Measurements from ENCODE around the gene CNTNAP4. TPM values are rescaled to one million over a fixed set of nuclear protein-coding genes. Genes with fewer than 3 reads are reported as not detected.

Gene CNTNAP4
- total and polyA plus RNA-seq, 7 donors, result 0.01 to 0.04 (median 0.03) TPM; not detected in 4

DNA sequence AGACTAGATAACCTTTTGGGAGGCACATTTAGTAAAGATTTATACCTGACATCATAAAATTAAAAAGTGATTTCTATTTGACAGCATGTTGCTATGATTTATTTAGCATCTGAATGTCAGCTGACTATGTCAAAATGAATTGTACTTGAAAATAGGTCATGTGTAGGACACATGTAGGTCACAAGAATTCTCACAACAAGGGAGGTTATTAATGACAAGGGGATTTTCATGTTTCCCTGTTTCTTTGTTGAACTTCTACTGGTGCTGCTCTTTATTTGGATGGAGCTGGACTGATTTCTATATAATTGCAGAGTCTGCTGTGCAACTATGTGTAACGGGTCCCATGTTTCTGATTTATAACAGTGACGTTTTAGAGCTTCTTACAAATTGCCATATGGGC lies 144.4 kb downstream of the CNTNAP4 start:
- H3K36me3 ChIP-seq (ENCODE audit: insufficient read depth in 1 of 2, low read depth in 1 of 2), result no peaks in the 10 kb centered on the region
- no peak for ATAC-seq
- TF ChIP-seq, protein P1, sequence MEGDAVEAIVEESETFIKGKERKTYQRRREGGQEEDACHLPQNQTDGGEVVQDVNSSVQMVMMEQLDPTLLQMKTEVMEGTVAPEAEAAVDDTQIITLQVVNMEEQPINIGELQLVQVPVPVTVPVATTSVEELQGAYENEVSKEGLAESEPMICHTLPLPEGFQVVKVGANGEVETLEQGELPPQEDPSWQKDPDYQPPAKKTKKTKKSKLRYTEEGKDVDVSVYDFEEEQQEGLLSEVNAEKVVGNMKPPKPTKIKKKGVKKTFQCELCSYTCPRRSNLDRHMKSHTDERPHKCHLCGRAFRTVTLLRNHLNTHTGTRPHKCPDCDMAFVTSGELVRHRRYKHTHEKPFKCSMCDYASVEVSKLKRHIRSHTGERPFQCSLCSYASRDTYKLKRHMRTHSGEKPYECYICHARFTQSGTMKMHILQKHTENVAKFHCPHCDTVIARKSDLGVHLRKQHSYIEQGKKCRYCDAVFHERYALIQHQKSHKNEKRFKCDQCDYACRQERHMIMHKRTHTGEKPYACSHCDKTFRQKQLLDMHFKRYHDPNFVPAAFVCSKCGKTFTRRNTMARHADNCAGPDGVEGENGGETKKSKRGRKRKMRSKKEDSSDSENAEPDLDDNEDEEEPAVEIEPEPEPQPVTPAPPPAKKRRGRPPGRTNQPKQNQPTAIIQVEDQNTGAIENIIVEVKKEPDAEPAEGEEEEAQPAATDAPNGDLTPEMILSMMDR (IDR thresholded peaks at IDR 0.05), result no peak
- no peaks in the 10 kb centered on the region for H3K9me3 ChIP-seq
- no peak for DNase-seq
- H3K4me1 ChIP-seq, result no peaks in the 10 kb centered on the region
- H3K4me3 ChIP-seq, result no peak overlapping the region
- intact Hi-C loops (cut with DNase I), result no loop called here
- WGBS, 3 donors, result 32 to 44% (median 36%) methylated on average over 2 of the region's 2 CpGs
- H3K27me3 ChIP-seq (ENCODE audit: insufficient read depth in 3 of 3, low read length in 2 of 3), result no peaks in the 10 kb centered on the region
- no peak overlapping the region for H3K27ac ChIP-seq

DNA sequence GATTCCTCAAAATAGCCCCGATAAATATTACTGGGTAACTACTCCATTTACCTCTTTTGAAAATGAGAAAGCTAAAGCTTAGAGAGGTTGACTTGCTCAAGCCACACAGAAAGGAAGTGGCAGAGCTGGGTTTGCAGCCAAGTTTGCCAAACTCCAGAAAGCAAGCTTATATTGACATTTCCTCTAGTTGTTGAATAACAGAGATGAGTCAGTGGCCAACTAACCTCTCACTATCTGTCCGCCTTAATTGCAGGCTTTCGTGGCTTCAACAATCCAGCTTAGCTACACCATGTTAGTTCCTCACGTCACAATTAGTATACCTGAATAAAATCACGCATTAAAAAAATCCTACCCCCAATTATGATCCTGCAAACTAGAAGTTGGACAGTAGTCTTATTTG lies 151.7 kb downstream of the CNTNAP4 start:
- WGBS, 3 donors, result 85 to 89% (median 89%) methylated on average over 5 of the region's 5 CpGs
- intact Hi-C loops (cut with DNase I), result no loop called here
- ATAC-seq (no peak), DNase-seq (no peak)
- no peaks in the 10 kb centered on the region for H3K9me3 ChIP-seq
- H3K36me3 ChIP-seq (ENCODE audit: insufficient read depth in 1 of 2, low read depth in 1 of 2), result no peaks in the 10 kb centered on the region
- TF ChIP-seq, protein P1 (IDR thresholded peaks at IDR 0.05), result no peak
- H3K27ac ChIP-seq, result no peak overlapping the region
- no peaks in the 10 kb centered on the region for H3K27me3 ChIP-seq (ENCODE audit: insufficient read depth in 3 of 3, low read length in 2 of 3)
- no peak overlapping the region for H3K4me3 ChIP-seq
- no peaks in the 10 kb centered on the region for H3K4me1 ChIP-seq

DNA sequence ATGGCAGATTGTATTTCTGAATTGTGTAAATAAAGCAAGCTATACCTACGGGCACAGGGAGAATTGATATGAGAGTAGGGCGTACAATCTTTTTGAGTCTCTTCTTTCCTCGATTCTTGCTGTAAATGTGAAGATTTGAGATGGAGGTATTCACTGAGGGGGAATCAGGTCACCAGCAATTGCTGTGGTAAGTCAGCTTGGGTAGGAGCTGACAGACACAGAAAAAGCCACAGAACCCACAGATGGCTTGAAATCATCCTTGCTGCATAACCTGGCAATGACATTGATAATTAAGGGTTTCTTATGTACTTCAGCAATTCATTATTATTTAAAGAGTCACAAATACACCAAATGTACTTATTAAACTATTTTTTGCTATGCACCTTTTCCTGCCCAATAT lies 164.2 kb downstream of the CNTNAP4 start:
- H3K9me3 ChIP-seq, result no peaks in the 10 kb centered on the region
- H3K27ac ChIP-seq, result no peak overlapping the region
- intact Hi-C loops (cut with DNase I), result no loop called here
- DNase-seq, result no peak
- H3K36me3 ChIP-seq (ENCODE audit: insufficient read depth in 1 of 2, low read depth in 1 of 2), result no peaks in the 10 kb centered on the region
- ATAC-seq, result no peak
- WGBS, 3 donors, result 63 to 68% (median 68%) methylated on average over 3 of the region's 3 CpGs
- TF ChIP-seq, protein P1 (IDR thresholded peaks at IDR 0.05), result no peak
- H3K4me1 ChIP-seq, result no peaks in the 10 kb centered on the region
- H3K4me3 ChIP-seq, result no peak overlapping the region
- H3K27me3 ChIP-seq (ENCODE audit: insufficient read depth in 3 of 3, low read length in 2 of 3), result no peaks in the 10 kb centered on the region

DNA sequence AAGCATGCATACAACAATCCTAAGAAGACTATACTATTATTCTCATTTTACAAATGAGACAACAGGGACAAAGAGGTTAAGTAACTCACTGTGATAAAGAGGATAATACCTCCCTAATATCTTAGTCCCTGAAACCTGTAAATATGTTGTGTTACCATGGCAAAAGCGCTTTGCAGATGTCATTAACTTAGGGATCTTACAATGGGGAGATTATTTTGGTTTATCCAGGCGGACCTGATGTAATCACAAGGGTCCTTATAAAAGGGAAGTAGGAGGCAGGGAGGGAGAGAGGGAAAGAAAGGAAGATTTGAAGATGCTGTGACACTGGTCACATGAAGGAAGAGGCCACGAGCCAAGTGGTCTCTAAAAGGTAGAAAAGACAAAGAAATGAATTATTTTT lies 164.7 kb downstream of the CNTNAP4 start:
- no peak for DNase-seq
- Histone ChIP-seq H3K27ac (no peak overlapping the region), H3K36me3 (ENCODE audit: insufficient read depth in 1 of 2, low read depth in 1 of 2) (no peaks in the 10 kb centered on the region), H3K4me3 (no peak overlapping the region), H3K9me3 (no peaks in the 10 kb centered on the region), H3K4me1 (no peaks in the 10 kb centered on the region), H3K27me3 (ENCODE audit: insufficient read depth in 3 of 3, low read length in 2 of 3) (no peaks in the 10 kb centered on the region)
- intact Hi-C loops (cut with DNase I), result no loop called here
- WGBS, 3 donors, result 53 to 60% (median 58%) methylated on average over 3 of the region's 3 CpGs
- ATAC-seq, result no peak
- TF ChIP-seq, protein P1 (IDR thresholded peaks at IDR 0.05), result no peak

DNA sequence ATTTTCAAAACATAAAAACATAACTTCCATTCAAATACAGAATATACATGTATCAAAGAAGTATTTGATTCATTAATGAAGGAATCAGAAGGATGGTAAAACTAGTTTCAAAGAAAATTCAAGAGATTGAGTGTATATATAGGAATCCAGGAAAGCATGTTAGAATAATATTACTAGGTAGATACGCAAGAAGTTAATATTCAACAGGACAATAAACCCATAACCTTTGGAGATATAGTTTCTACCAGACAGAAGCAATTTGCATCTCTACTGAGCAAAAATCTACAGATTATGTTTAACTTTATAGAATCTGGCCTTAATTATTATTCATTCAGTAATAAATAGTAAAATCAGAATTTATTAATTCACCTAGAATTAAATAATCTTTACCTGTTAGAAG lies 166.8 kb downstream of the CNTNAP4 start:
- Histone ChIP-seq H3K27ac (no peak overlapping the region), H3K4me1 (no peaks in the 10 kb centered on the region), H3K4me3 (no peak overlapping the region), H3K9me3 (no peaks in the 10 kb centered on the region), H3K27me3 (ENCODE audit: insufficient read depth in 3 of 3, low read length in 2 of 3) (no peaks in the 10 kb centered on the region), H3K36me3 (ENCODE audit: insufficient read depth in 1 of 2, low read depth in 1 of 2) (no peaks in the 10 kb centered on the region)
- intact Hi-C loops (cut with DNase I), result no loop called here
- DNase-seq, result no peak
- ATAC-seq, result no peak
- TF ChIP-seq, protein P1 (IDR thresholded peaks at IDR 0.05), result no peak
- WGBS, 3 donors, result 94 to 95% (median 95%) methylated on average over 1 of the region's 1 CpG

All from psoas muscle (tissue), 8 donors.